K562 (cell line): ENCODE data around the gene POR. TPM values are rescaled to one million over a fixed set of nuclear protein-coding genes. Genes with fewer than 3 reads are reported as not detected.

Experiments
- ATAC-seq: fragments of 200-7000 bp; cut with Tn5 transposase; 3 replicates; pipeline ENCODE4 v1.9.1; 2020; ENCODE audit warnings: moderate library complexity
- BruUV-seq: library from RNA; stranded (reverse); fragments of 400-500 nt; replicated peaks from 2 replicates; lab custom pipeline; 2021; lab: Mats Ljungman, UMichigan
- CTCF ChIA-PET: fragments of 300-600 bp; formaldehyde crosslinking; extraction: SDS; loops from one replicate; lab custom pipeline; 2021; ENCODE audit warnings: low intra/inter-chr PET ratio; lab: Yijun Ruan, JAX
- POLR2A ChIA-PET: fragments of 300-600, 350-650 bp; sonication (Branson Sonifier 250); formaldehyde crosslinking; extraction: SDS; loops from one replicate; lab custom pipeline; 2021; ENCODE audit warnings: antibody characterized with exemption, inconsistent platforms; lab: Yijun Ruan, JAX
- DNase-seq, 4 experiments: peaks; one replicate each; pipeline versions ENCODE4 v3.0.0 to v3.0.0-alpha.2; 2011 to 2018; ENCODE audit warnings: low spot score in 3 of 4, mixed read lengths in 3 of 4; ENCODE audit errors: extremely low read depth in 1 of 4
- FAIRE-seq: peaks from 2 replicates; lab custom pipeline; 2011; peaks lifted over from hg19 to GRCh38; lab: Jason Lieb, UNC
- H2AFZ ChIP-seq: 2 replicates; pipeline ENCODE4 v1.6.0; 2011; ENCODE audit warnings: low read depth, low read length, control low read depth, inconsistent platforms
- H3K27ac ChIP-seq: fragments of 200-600 bp; 3 replicates; pipeline ENCODE4 v1.8.0; 2011; ENCODE audit warnings: low read depth, mild to moderate bottlenecking, control low read depth, inconsistent platforms, low read length, moderate library complexity, mixed read lengths; ENCODE audit errors: extremely low read depth
- H3K27me3 ChIP-seq, 2 experiments: fragments of 300-600 bp in 1 of 2; 2 replicates in 1 of 2; 3 replicates in 1 of 2; pipeline versions ENCODE4 v1.6.0 to v1.8.0; 2011; ENCODE audit warnings: inconsistent platforms in 2 of 2, low read length in 2 of 2, mild to moderate bottlenecking in 1 of 2, mixed read lengths in 1 of 2, moderate library complexity in 1 of 2; ENCODE audit not compliant: control insufficient read depth in 2 of 2, insufficient read depth in 2 of 2
- H3K36me3 ChIP-seq: fragments of 300-600 bp; 3 replicates; pipeline ENCODE4 v1.8.0; 2011; ENCODE audit warnings: mild to moderate bottlenecking, low read length, inconsistent platforms; ENCODE audit not compliant: control insufficient read depth, insufficient read depth
- H3K4me1 ChIP-seq, 2 experiments: fragments of 200-600 bp in 1 of 2; replicated peaks in 1 of 2; 2 replicates in 1 of 2; 3 replicates in 1 of 2; pipeline versions ENCODE4 v1.5.1 to v1.8.0; 2011; ENCODE audit warnings: inconsistent platforms in 2 of 2, low read length in 2 of 2, mild to moderate bottlenecking in 1 of 2, mixed read lengths in 1 of 2, moderate library complexity in 1 of 2; ENCODE audit not compliant: control insufficient read depth in 2 of 2, insufficient read depth in 2 of 2
- H3K4me2 ChIP-seq: 2 replicates; pipeline ENCODE4 v1.6.1; 2011; ENCODE audit warnings: low read length, control low read depth, inconsistent platforms, mixed read lengths; ENCODE audit not compliant: insufficient read depth
- H3K4me3 ChIP-seq: fragments of 200-600 bp; sonication (generic), shearing (Covaris generic); 2 replicates; pipeline ENCODE4 v1.5.1; 2016; ENCODE audit warnings: control low read depth, inconsistent platforms
- H3K79me2 ChIP-seq: fragments of 200-600 bp; 3 replicates; pipeline ENCODE4 v1.8.0; 2011; ENCODE audit warnings: low read length, inconsistent platforms; ENCODE audit not compliant: control insufficient read depth, insufficient read depth
- H3K9ac ChIP-seq, 2 experiments: 2 replicates each; pipeline versions ENCODE4 v1.6.0 to v1.6.1; 2011; ENCODE audit warnings: low read depth in 2 of 2, low read length in 2 of 2, control low read depth in 1 of 2, inconsistent platforms in 1 of 2, mild to moderate bottlenecking in 1 of 2, mixed read lengths in 1 of 2; ENCODE audit not compliant: insufficient read depth in 1 of 2
- H3K9me1 ChIP-seq: one replicate; pipeline ENCODE4 v1.6.0; 2011; ENCODE audit warnings: inconsistent platforms, mild to moderate bottlenecking, low read length, moderate library complexity; ENCODE audit not compliant: control insufficient read depth, insufficient read depth
- H3K9me3 ChIP-seq: replicated peaks from 2 replicates; pipeline ENCODE4 v1.5.1; 2011; ENCODE audit warnings: low read depth, low read length, inconsistent platforms; ENCODE audit not compliant: control insufficient read depth, insufficient read depth
- H4K20me1 ChIP-seq: replicated peaks from 2 replicates; pipeline ENCODE4 v1.6.1; 2011; ENCODE audit warnings: low read length, inconsistent platforms, mixed read lengths; ENCODE audit not compliant: control insufficient read depth, insufficient read depth
- POLR2G ChIP-seq: fragments of 200-400 bp; formaldehyde crosslinking; IDR thresholded peaks from 2 replicates; pipeline ENCODE4 v1.6.1; 2017; ENCODE audit warnings: low read depth, mild to moderate bottlenecking, antibody characterized with exemption, low read length, moderate library complexity
- RBFOX2 ChIP-seq: fragments of 200-400 bp; formaldehyde crosslinking; IDR thresholded peaks from 2 replicates; pipeline ENCODE4 v1.6.1; 2017; ENCODE audit warnings: low read depth, mild to moderate bottlenecking, low read length, moderate library complexity
- RBM22 ChIP-seq: fragments of 200-400 bp; formaldehyde crosslinking; IDR thresholded peaks from 2 replicates; pipeline ENCODE4 v1.6.1; 2018; ENCODE audit warnings: low read length, low read depth; ENCODE audit not compliant: poor library complexity, severe bottlenecking
- WGBS: fragments of 100-300 bp; shearing (Covaris generic); methylation state at CpG from one replicate; pipeline ENCODE4 v1.1.6; 2016; ENCODE audit warnings: low coverage, mixed read lengths; ENCODE audit not compliant: insufficient coverage; ENCODE audit errors: missing lambda C conversion rate; 5-methylcytosine and 5-hydroxymethylcytosine counted together
- in situ Hi-C: fragments of 300-500 bp; cut with MboI; formaldehyde crosslinking; loops from 4 replicates; pipeline ENCODE4 v1.15.0; 2018; ENCODE audit warnings: inconsistent platforms, mixed read lengths
- intact Hi-C: fragments of 100-400 bp; cut with micrococcal nuclease; formaldehyde crosslinking; loops from 2 replicates; pipeline ENCODE4 v1.14.2; 2022
- polyA plus RNA-seq, 8 experiments: library from polyadenylated mRNA; depleted of rRNA in 4 of 8; stranded (reverse) in 5 of 8; unstranded in 3 of 8; fragments of >200 nt; fragmentation: Nextera tagmentation in 2 of 8; fragmentation: Illumina TruSeq in 1 of 8; extraction: Ambion mirVana in 2 of 8; extraction: Trizol in 1 of 8; gene quantifications; 2 replicates each; pipeline versions ENCODE4 v1.2.1 to v1.2.3, GENCODE V29; 2011 to 2014; ENCODE audit warnings: inconsistent platforms in 1 of 8, missing spikeins in 1 of 8
- total RNA-seq, 7 experiments: library from RNA; depleted of rRNA in 6 of 7; stranded (reverse); fragments of >200 nt in 6 of 7; fragmentation: Illumina TruSeq in 2 of 7; extraction: Trizol in 2 of 7; gene quantifications; 2 replicates each; pipeline versions ENCODE4 v1.2.1 to v1.2.3, GENCODE V29; 2011 to 2021; ENCODE audit warnings: low replicate concordance in 1 of 7

The POR gene
- total and polyA plus RNA-seq, 9 of the 15 experiments (the other 6 are each of a cell fraction or from before 2014, with no cell fraction given), result 4.7 to 142 (median 40.8) TPM

GRCh38 chr7:75986147-75986781 is 71.3 kb downstream of the POR start:
- ChIA-PET CTCF (no interaction called here), POLR2A (no interaction called here)
- 94% methylated on average over 20 of the region's 20 CpGs for WGBS
- peaks cover 4% of the 10 kb centered on the region for H3K9me1 ChIP-seq
- ATAC-seq, result no peak
- no peak for DNase-seq
- no peak overlapping the region for H2AFZ ChIP-seq
- peaks cover 70% of the 10 kb centered on the region; the same call in 2 of the 3 replicates for H3K36me3 ChIP-seq
- H3K79me2 ChIP-seq, result no peaks in the 10 kb centered on the region; the same call in 2 of the 3 replicates
- H3K27ac ChIP-seq, result no peak overlapping the region
- H3K9me3 ChIP-seq, result no peaks in the 10 kb centered on the region
- no peak for FAIRE-seq
- peak; percentile 54 for TF ChIP-seq POLR2G
- no peak; the same call in 1 of the 2 replicates for TF ChIP-seq RBFOX2
- peak; percentile 65 for TF ChIP-seq RBM22
- peaks cover 19 to 69% of the 10 kb centered on the region in 2 experiments for H3K4me1 ChIP-seq
- TSS peak; percentile 66 for BruUV-seq
- intact Hi-C loops, result no loop called here
- no peak overlapping the region for H3K4me2 ChIP-seq
- H4K20me1 ChIP-seq, result peaks cover 8% of the 10 kb centered on the region; the same call in 1 of the 2 replicates
- H3K27me3 ChIP-seq, result no peaks in the 10 kb centered on the region
- H3K4me3 ChIP-seq, result no peak overlapping the region
- H3K9ac ChIP-seq, result peak overlapping the region in 1 of 2 experiments; percentile 77; a peak in 2 of 4 replicates
- in situ Hi-C loops, result no loop called here
